Activated CD4-positive, CD25-positive, alpha-beta regulatory T cell treated with anti-CD3 and anti-CD28 coated beads, Interleukin-2, amount 50 U/mL, for 72 hours (primary cell): ENCODE results near the gene TIAM2.
"Not testable (repeated sequence)": the region's sequence is repeated elsewhere in the genome, so short reads cannot be mapped to it uniquely, and the experiment has no call there.

Source experiments
- DNase-seq: peaks from one replicate; pipeline ENCODE4 v3.0.0; 2021

The TIAM2 gene

GRCh38 chr6:155066361-155066760, 71.2 kb downstream of the TIAM2 start:
- DNase-seq: no peak

- no peak for DNase-seq
These were observed 72.0 kb downstream of the TIAM2 start for GRCh38 chr6:155066921-155067680.

- no peak for DNase-seq
These were observed 73.0 kb downstream of the TIAM2 start for GRCh38 chr6:155067956-155068615.

GRCh38 chr6:155069543-155069942, 74.4 kb downstream of the TIAM2 start:
- no peak for DNase-seq

GRCh38 chr6:155075930-155076695, 81.0 kb downstream of the TIAM2 start:
- no peak for DNase-seq

- DNase-seq: no peak
These were observed 82.2 kb downstream of the TIAM2 start for GRCh38 chr6:155077331-155077730.

GRCh38 chr6:155077784-155078183, 82.7 kb downstream of the TIAM2 start:
- no peak for DNase-seq

- no peak for DNase-seq
These were observed 83.2 kb downstream of the TIAM2 start for GRCh38 chr6:155078331-155078745.

- DNase-seq: no peak
These were observed 84.9 kb downstream of the TIAM2 start for GRCh38 chr6:155079985-155080452.

- DNase-seq: no peak
These were observed 86.0 kb downstream of the TIAM2 start for GRCh38 chr6:155080881-155081845.

GRCh38 chr6:155084431-155085123, 89.5 kb downstream of the TIAM2 start:
- DNase-seq: no peak

GRCh38 chr6:155085582-155086257, 90.6 kb downstream of the TIAM2 start:
- DNase-seq: no peak

- no peak for DNase-seq
These were observed 93.7 kb downstream of the TIAM2 start for GRCh38 chr6:155088856-155089255.

GRCh38 chr6:155089746-155090145, 94.6 kb downstream of the TIAM2 start:
- DNase-seq: no peak

GRCh38 chr6:155090166-155090565, 95.1 kb downstream of the TIAM2 start:
- DNase-seq: no peak

- DNase-seq: no peak
These were observed 96.6 kb downstream of the TIAM2 start for GRCh38 chr6:155091756-155092155.

- DNase-seq: no peak
These were observed 98.3 kb downstream of the TIAM2 start for GRCh38 chr6:155093430-155093829.

GRCh38 chr6:155100087-155100486, 105.0 kb downstream of the TIAM2 start:
- DNase-seq: no peak

GRCh38 chr6:155100591-155100990, 105.5 kb downstream of the TIAM2 start:
- DNase-seq: no peak

GRCh38 chr6:155103083-155103645, 108.0 kb downstream of the TIAM2 start:
- not testable (repeated sequence) for DNase-seq
